Heart left ventricle (tissue), 16 donors: ENCODE data around the gene LRRC37A. TPM values are rescaled to one million over a fixed set of nuclear protein-coding genes. Genes with fewer than 3 reads are reported as not detected.
"Not testable (repeated sequence)": the region's sequence is repeated elsewhere in the genome, so short reads cannot be mapped to it uniquely, and the experiment has no call there.

Experiments used
- ATAC-seq, 4 donors: fragments of 200-7000 bp; cut with Tn5 transposase; one replicate each; pipeline ENCODE4 v1.9.1; 2020 to 2022; ENCODE audit warnings: moderate library complexity in 4 of 4, mild to moderate bottlenecking in 3 of 4, moderate number of reproducible peaks in 1 of 4
- DNase-seq, 5 donors: peaks; one replicate each; pipeline ENCODE4 v3.0.0-alpha.2; 2020
- H3K27ac ChIP-seq, 12 donors: fragments of 200-600 bp; sonication (generic) in 4 of 12; one replicate each; pipeline versions ENCODE4 v1.5.0 to v1.8.0; 2016 to 2022; ENCODE audit warnings: mild to moderate bottlenecking in 2 of 12
- H3K27me3 ChIP-seq, 9 donors: fragments of 200-600 bp; sonication (generic) in 2 of 9; one replicate each; pipeline versions ENCODE4 v1.5.1 to v1.8.0; 2016 to 2022; ENCODE audit warnings: mild to moderate bottlenecking in 3 of 9
- H3K36me3 ChIP-seq, 9 donors: fragments of 200-600 bp; sonication (generic) in 2 of 9; one replicate each; pipeline versions ENCODE4 v1.5.0 to v1.8.0; 2018 to 2022; ENCODE audit warnings: mild to moderate bottlenecking in 2 of 9
- H3K4me1 ChIP-seq, 12 donors: fragments of 200-600 bp; sonication (generic) in 4 of 12; one replicate each; pipeline versions ENCODE4 v1.5.0 to v1.8.0; 2016 to 2022; ENCODE audit warnings: mild to moderate bottlenecking in 3 of 12
- H3K4me3 ChIP-seq, 12 donors: fragments of 200-600 bp; sonication (generic) in 4 of 12; one replicate each; pipeline versions ENCODE4 v1.5.0 to v1.8.0; 2017 to 2022; ENCODE audit warnings: mild to moderate bottlenecking in 9 of 12, moderate library complexity in 4 of 12
- H3K9me3 ChIP-seq, 12 donors: fragments of 200-600 bp; sonication (generic) in 4 of 12; one replicate each; pipeline versions ENCODE4 v1.5.0 to v1.8.0; 2016 to 2022; ENCODE audit warnings: mild to moderate bottlenecking in 1 of 12
- WGBS, 4 donors: extraction: QIAGEN DNeasy Blood & Tissue Kit in 2 of 4; methylation state at CpG; one replicate each; pipeline versions ENCODE4 v1.1.5 to v1.1.7; 2013 to 2018; 5-methylcytosine and 5-hydroxymethylcytosine counted together
- intact Hi-C, 10 donors: fragments of 100-400 bp; cut with DNase I; formaldehyde crosslinking; loops; one replicate each; pipeline versions ENCODE4 v1.11.1 to v1.14.2; 2022
- polyA plus RNA-seq, 2 donors: library from polyadenylated mRNA; stranded (reverse); fragments of 200-250 nt; gene quantifications; one replicate each; pipeline ENCODE4 v1.2.3, GENCODE V29; 2013
- total RNA-seq, 9 donors: library from RNA; depleted of rRNA in 2 of 9; stranded (reverse); fragments of >200 nt in 2 of 9; fragmentation: NEBNext Ultra II Directional in 3 of 9; extraction: Animal tissue kit (Norgen Biotek cat#: 25700) in 3 of 9; gene quantifications; one replicate each; pipeline versions ENCODE4 v1.1.0 to v1.2.4, GENCODE V29; 2016 to 2023
- TF ChIP-seq, protein P1 (sequence below), 12 donors: fragments of 200-600 bp; sonication (generic) in 4 of 12; IDR thresholded peaks; one replicate each; pipeline versions ENCODE4 v1.5.0 to v1.8.0; 2018 to 2022; ENCODE audit warnings: antibody characterized with exemption in 12 of 12, mild to moderate bottlenecking in 5 of 12
- donor health status: ischemic (EF 13 %, LVEDD 7.1; RV severe dilation, severe dysfunction).
- donor health status: healthy with polysubstance abuse.
- donor health status: DM: no; HTN: yes; CAD: no.
- donor health status: DM: no; HTN: no; CAD: no.
- donor health status: ischemic (EF 25% LVEDD 6.9; RV normal size, moderate dysfunction).
- donor health status: ischemic (EF 25% LVEDD 5.7; RV mildly dilated, moderate dysfunction).
- donor health status: healthy.
- donor health status: DM: yes; HTN: yes; CAD: no.
- donor health status: ischemic (EF 35%, LVEDD 5.7; RV mildly dilated, moderate dysfunction).
- donor health status: nonischemic (EF 11% LVEDD 7.7; RV severe dilation, severe dysfunction).
- donor health status: DM: yes; HTN: yes; CAD: no.
- donor health status: PGD.
- donor health status: ischemic (EF 29% LVEDD 5.4; RV normal size, mild dysfunction).
- donor health status: nonischemic (EF 23%, LVEDD 6.1; RV moderate dilation, normal function).

The LRRC37A gene
- total and polyA plus RNA-seq, 11 donors: 0.14 to 2.0 (median 0.82) TPM

- not testable (repeated sequence) for H3K27me3 ChIP-seq, DNase-seq, ATAC-seq, H3K4me1 ChIP-seq, H3K9me3 ChIP-seq, H3K4me3 ChIP-seq, H3K36me3 ChIP-seq, H3K27ac ChIP-seq
- 62 to 100% (median 83%) methylated on average over 1 of the region's 1 CpG for WGBS, 4 donors
- intact Hi-C loops: loop anchor here in 1 of 10 donors (10.0 kb wide), 1 partner anchor 280 kb away; no protein-coding TSS in a partner anchor
These were observed 10.5 kb upstream of the LRRC37A start for GRCh38 chr17:46284467-46284866.

DNA sequence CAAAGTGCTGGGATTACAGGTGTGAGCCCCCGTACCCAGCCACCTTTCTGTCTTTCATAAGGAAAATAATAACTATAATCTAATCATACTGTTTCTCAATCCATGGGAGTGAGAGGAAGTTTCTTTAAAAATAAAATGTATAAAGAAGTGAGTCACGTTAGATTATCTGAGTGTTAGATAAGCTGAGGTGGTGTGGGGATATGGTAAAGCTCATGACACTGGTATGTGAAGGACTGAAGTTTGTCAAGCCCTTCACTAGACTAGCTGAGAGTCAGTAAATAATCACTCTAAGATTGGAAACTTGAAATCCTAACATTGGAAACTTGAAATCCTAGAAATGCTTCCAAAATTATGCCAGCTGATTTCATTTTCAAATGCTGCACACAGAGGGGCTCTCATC is 9.4 kb upstream of the LRRC37A start:
- not testable (repeated sequence) for ATAC-seq, H3K27me3 ChIP-seq, H3K4me3 ChIP-seq, H3K9me3 ChIP-seq, H3K4me1 ChIP-seq, DNase-seq, H3K27ac ChIP-seq, H3K36me3 ChIP-seq
- 55 to 70% (median 62%) methylated on average over 2 of the region's 2 CpGs for WGBS, 4 donors
- intact Hi-C loops: loop anchor here in 1 of 10 donors (10.0 kb wide), 1 partner anchor 281 kb away; no protein-coding TSS in a partner anchor

GRCh38 chr17:46286764-46287221 is 8.1 kb upstream of the LRRC37A start:
- TF ChIP-seq, protein P1, sequence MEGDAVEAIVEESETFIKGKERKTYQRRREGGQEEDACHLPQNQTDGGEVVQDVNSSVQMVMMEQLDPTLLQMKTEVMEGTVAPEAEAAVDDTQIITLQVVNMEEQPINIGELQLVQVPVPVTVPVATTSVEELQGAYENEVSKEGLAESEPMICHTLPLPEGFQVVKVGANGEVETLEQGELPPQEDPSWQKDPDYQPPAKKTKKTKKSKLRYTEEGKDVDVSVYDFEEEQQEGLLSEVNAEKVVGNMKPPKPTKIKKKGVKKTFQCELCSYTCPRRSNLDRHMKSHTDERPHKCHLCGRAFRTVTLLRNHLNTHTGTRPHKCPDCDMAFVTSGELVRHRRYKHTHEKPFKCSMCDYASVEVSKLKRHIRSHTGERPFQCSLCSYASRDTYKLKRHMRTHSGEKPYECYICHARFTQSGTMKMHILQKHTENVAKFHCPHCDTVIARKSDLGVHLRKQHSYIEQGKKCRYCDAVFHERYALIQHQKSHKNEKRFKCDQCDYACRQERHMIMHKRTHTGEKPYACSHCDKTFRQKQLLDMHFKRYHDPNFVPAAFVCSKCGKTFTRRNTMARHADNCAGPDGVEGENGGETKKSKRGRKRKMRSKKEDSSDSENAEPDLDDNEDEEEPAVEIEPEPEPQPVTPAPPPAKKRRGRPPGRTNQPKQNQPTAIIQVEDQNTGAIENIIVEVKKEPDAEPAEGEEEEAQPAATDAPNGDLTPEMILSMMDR (IDR thresholded peaks at IDR 0.05): peak; percentile 70 to 93 (median 79)
- H3K36me3 ChIP-seq, H3K4me1 ChIP-seq, H3K4me3 ChIP-seq, H3K27me3 ChIP-seq, H3K27ac ChIP-seq, H3K9me3 ChIP-seq: not testable (repeated sequence)
- intact Hi-C loops: loop anchor here in 1 of 10 donors (10.0 kb wide), 1 partner anchor 282 kb away; no protein-coding TSS in a partner anchor
- WGBS, 4 donors: 0 to 2% (median 1%) methylated on average over 3 of the region's 3 CpGs
- ATAC-seq (peak in 3 of 4 donors; percentile 77 to 81 (median 78)), DNase-seq (peak in 3 of 5 donors; percentile 39 to 78 (median 51))

- not testable (repeated sequence) for H3K27me3 ChIP-seq, H3K9me3 ChIP-seq, H3K4me1 ChIP-seq, H3K4me3 ChIP-seq, DNase-seq, H3K36me3 ChIP-seq, H3K27ac ChIP-seq
- intact Hi-C loops: loop anchor here in 1 of 10 donors (10.0 kb wide), 1 partner anchor 283 kb away; no protein-coding TSS in a partner anchor
- 79 to 86% (median 83%) methylated on average over 7 of the region's 7 CpGs for WGBS, 4 donors
- ATAC-seq: peak in 2 of 4 donors; percentile 4 to 14
These were observed 7.3 kb upstream of the LRRC37A start for GRCh38 chr17:46287587-46287986.

DNA sequence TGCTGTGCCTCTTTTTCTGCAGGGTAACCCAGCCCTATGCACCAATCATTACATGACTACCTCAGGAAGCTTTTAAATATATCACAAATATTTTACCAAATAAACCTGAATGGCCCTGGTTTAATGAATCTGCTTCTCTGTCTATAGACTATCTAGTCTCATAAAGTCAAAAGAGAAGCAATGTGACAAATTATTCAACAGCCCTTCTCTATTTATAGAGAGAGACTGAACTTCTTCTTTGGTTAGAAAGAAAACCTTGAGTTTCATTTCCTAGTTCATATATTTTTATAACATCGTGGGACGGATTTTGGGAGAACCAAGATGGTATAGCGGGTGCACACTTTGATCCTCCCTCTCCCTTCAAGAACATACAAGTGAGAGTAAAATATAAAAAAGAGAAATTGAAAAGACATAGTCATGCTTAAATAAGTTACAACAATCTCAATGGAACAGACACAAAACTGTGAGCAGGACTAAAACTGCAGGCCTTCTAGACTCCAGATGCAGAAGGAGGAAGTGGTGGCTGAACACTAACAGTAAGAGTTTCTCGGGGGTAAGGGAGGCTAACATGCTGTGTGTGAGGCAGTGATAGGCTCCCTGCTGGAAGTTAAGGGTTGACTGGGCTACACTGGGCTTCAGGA is 3.9 kb upstream of the LRRC37A start:
- H3K36me3 ChIP-seq, H3K27me3 ChIP-seq, H3K4me3 ChIP-seq, H3K9me3 ChIP-seq, DNase-seq, H3K4me1 ChIP-seq: not testable (repeated sequence)
- H3K27ac ChIP-seq: peak overlapping the region in 1 of 12 donors; percentile 53
- peak; percentile 28 to 82 (median 68) for ATAC-seq
- 83 to 91% (median 90%) methylated on average over 4 of the region's 4 CpGs for WGBS, 4 donors
- intact Hi-C loops: loop anchor here in 1 of 10 donors (10.0 kb wide), 1 partner anchor 156 kb away; no protein-coding TSS in a partner anchor

DNA sequence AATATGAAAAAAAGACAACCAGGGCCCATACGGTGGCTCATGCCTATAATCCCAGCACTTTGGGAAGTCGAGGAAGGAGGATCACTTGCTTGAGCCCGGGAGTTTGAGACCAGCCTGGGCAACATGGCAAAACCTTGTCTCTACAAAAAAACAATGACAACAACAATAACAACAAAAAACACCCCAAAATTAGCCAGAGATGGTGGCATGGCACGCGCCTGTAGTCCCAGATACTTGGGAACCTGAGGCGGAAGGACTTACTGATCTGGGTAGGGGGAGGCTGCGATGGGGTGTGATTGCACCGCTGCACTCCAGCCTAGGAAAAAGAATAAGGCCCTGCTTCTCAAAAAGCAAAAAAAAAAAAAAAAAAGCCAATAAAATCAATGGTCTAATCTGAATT is 3.3 kb upstream of the LRRC37A start:
- not testable (repeated sequence) for DNase-seq, H3K36me3 ChIP-seq, H3K4me3 ChIP-seq, ATAC-seq, H3K4me1 ChIP-seq, H3K27me3 ChIP-seq, H3K9me3 ChIP-seq
- peak overlapping the region in 1 of 12 donors; percentile 53 for H3K27ac ChIP-seq
- WGBS, 4 donors: 93 to 97% (median 95%) methylated on average over 8 of the region's 8 CpGs
- intact Hi-C loops: loop anchor here in 1 of 10 donors (10.0 kb wide), 1 partner anchor 157 kb away; no protein-coding TSS in a partner anchor

- H3K27me3 ChIP-seq, H3K4me1 ChIP-seq, intact Hi-C loops, H3K36me3 ChIP-seq, H3K27ac ChIP-seq, DNase-seq, ATAC-seq, H3K9me3 ChIP-seq, H3K4me3 ChIP-seq: not testable (repeated sequence)
- WGBS, 4 donors: no CpG with 5 or more reads among the region's 19 CpGs
These were observed 46.3 kb downstream of the LRRC37A start for GRCh38 chr17:46341220-46341619.

- H3K36me3 ChIP-seq, DNase-seq, intact Hi-C loops, H3K27me3 ChIP-seq, H3K9me3 ChIP-seq, H3K4me3 ChIP-seq, H3K4me1 ChIP-seq, H3K27ac ChIP-seq: not testable (repeated sequence)
- ATAC-seq: peak; percentile 42 to 94 (median 75)
- no CpG with 5 or more reads among the region's 3 CpGs for WGBS, 4 donors
These were observed 47.2 kb downstream of the LRRC37A start for GRCh38 chr17:46342131-46342530.

DNA sequence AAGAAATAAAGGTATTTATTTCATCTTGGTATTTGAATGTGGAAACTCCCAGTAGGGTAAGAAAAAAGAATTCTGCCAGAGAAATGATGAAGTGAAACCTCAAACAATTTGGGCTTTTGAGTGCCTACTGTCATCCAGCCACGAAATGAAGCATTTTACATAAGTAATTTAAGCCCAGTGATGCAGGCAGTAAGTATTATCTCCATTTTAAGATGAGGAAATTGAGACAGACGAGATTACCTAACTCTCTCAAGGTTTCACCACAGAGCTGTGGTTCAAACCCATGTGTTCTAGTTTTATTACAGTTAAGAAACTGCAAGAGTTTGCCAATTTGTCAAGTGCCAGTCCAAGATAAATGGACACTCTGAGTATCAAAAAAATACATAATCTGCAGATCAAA is 53.4 kb downstream of the LRRC37A start:
- H3K36me3 ChIP-seq, intact Hi-C loops, H3K4me1 ChIP-seq, DNase-seq, H3K4me3 ChIP-seq, H3K27ac ChIP-seq, H3K27me3 ChIP-seq, H3K9me3 ChIP-seq: not testable (repeated sequence)
- peak in 1 of 4 donors; percentile 58 for ATAC-seq
- WGBS, 4 donors: no CpG with 5 or more reads among the region's 2 CpGs

DNA sequence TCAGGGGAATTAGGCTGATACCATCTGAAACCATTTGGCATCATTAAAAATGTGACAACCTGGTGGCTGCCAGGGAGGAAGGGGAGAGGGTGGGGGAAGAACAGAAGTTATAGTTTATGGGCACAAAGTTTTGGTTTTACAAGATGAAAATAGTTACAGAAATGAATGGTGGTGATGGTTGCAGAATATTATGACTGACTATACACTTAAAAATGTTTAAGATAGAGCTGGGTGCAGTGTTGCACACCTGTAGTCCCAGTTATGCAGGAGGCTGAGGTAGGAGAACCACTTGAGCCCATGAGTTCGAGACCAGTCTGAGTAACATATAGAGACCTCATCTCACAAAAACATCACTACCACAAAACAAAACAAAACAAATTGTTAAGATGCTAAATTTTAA is 54.1 kb downstream of the LRRC37A start:
- H3K36me3 ChIP-seq, intact Hi-C loops, ATAC-seq, H3K4me3 ChIP-seq, H3K4me1 ChIP-seq, DNase-seq, H3K9me3 ChIP-seq, H3K27ac ChIP-seq, H3K27me3 ChIP-seq: not testable (repeated sequence)
- WGBS, 4 donors: no CpG with 5 or more reads among the region's 1 CpG
